GM12878 (cell line): ENCODE results near the gene ZNF341. TPM values are rescaled to one million over a fixed set of nuclear protein-coding genes. Genes with fewer than 3 reads are reported as not detected.

ENCODE experiments used
- ESRRA ChIP-seq: IDR thresholded peaks from 2 replicates; pipeline ENCODE4 v1.6.1; 2012; ENCODE audit warnings: mild to moderate bottlenecking, low read length, improper control_type of control experiment
- ETV6 ChIP-seq, 2 experiments: fragments of 450-650 bp in 1 of 2; IDR thresholded peaks in 1 of 2; conservative IDR thresholded peaks in 1 of 2; 2 replicates each; pipeline ENCODE4 v1.6.1; 2014; ENCODE audit warnings: antibody characterized with exemption in 1 of 2, borderline replicate concordance in 1 of 2, low read depth in 1 of 2, mild to moderate bottlenecking in 1 of 2, moderate library complexity in 1 of 2
- IKZF1 ChIP-seq: fragments of 450-650 bp; conservative IDR thresholded peaks from 2 replicates; pipeline ENCODE4 v1.6.1; 2017; ENCODE audit warnings: antibody characterized with exemption, mild to moderate bottlenecking
- JUND ChIP-seq: IDR thresholded peaks from 2 replicates; pipeline ENCODE4 v1.6.1; 2012; ENCODE audit warnings: low read depth, mild to moderate bottlenecking, low read length, improper control_type of control experiment, moderate library complexity
- LARP7 ChIP-seq: fragments of 450-650 bp; IDR thresholded peaks from 2 replicates; pipeline ENCODE4 v1.6.1; 2017; ENCODE audit warnings: mild to moderate bottlenecking
- MEF2A ChIP-seq: IDR thresholded peaks from 2 replicates; pipeline ENCODE4 v1.6.1; 2011; ENCODE audit warnings: low read depth, mild to moderate bottlenecking, low read length, moderate library complexity; ENCODE audit not compliant: insufficient read depth
- MEF2B ChIP-seq: fragments of 450-650 bp; IDR thresholded peaks from 2 replicates; pipeline ENCODE4 v1.6.1; 2018; ENCODE audit warnings: mild to moderate bottlenecking, moderate library complexity; ENCODE audit not compliant: partially characterized antibody, poor library complexity, severe bottlenecking
- NR2C2 ChIP-seq: IDR thresholded peaks from 2 replicates; pipeline ENCODE4 v1.6.1; 2011; ENCODE audit warnings: borderline replicate concordance, low read depth; ENCODE audit not compliant: control insufficient read depth, insufficient read length
- PML ChIP-seq: IDR thresholded peaks from 2 replicates; pipeline ENCODE4 v1.6.1; 2012; ENCODE audit warnings: low read length, inconsistent platforms
- RAD51 ChIP-seq: fragments of 450-650 bp; IDR thresholded peaks from 2 replicates; pipeline ENCODE4 v1.6.1; 2016; ENCODE audit warnings: moderate library complexity, mild to moderate bottlenecking, inconsistent platforms
- SIX5 ChIP-seq: IDR thresholded peaks from 2 replicates; pipeline ENCODE4 v1.6.1; 2011; ENCODE audit warnings: mild to moderate bottlenecking, low read depth, low read length, moderate library complexity; ENCODE audit not compliant: severe bottlenecking
- SP1 ChIP-seq: IDR thresholded peaks from one replicate; pipeline ENCODE4 v1.6.1; 2011; ENCODE audit warnings: low read depth, low read length
- SREBF1 ChIP-seq: IDR thresholded peaks from 2 replicates; pipeline ENCODE4 v1.6.1; 2012; ENCODE audit warnings: mild to moderate bottlenecking, low read length
- SRF ChIP-seq, 2 experiments: IDR thresholded peaks; 2 replicates each; pipeline ENCODE4 v1.6.1; 2011; ENCODE audit warnings: low read depth in 2 of 2, low read length in 2 of 2, mild to moderate bottlenecking in 1 of 2, moderate library complexity in 1 of 2
- STAT1 ChIP-seq: fragments of 450-650 bp; conservative IDR thresholded peaks from 2 replicates; pipeline ENCODE4 v1.6.1; 2014; ENCODE audit warnings: antibody characterized with exemption, mild to moderate bottlenecking
- SUZ12 ChIP-seq: fragments of 200-600 bp; sonication (generic); IDR thresholded peaks from one replicate; pipeline ENCODE4 v1.6.1; 2018; ENCODE audit warnings: antibody characterized with exemption, mild to moderate bottlenecking; ENCODE audit not compliant: unreplicated experiment
- YY1 ChIP-seq: IDR thresholded peaks from 2 replicates; pipeline ENCODE4 v1.6.1; 2011; ENCODE audit warnings: low read depth, mild to moderate bottlenecking, low read length
- ZBTB4 ChIP-seq: fragments of 450-650 bp; formaldehyde crosslinking; IDR thresholded peaks from 2 replicates; pipeline ENCODE4 v1.4.0; 2022; ENCODE audit warnings: mild to moderate bottlenecking, moderate library complexity
- ZZZ3 ChIP-seq: IDR thresholded peaks from 2 replicates; pipeline ENCODE4 v1.6.1; 2011; ENCODE audit warnings: low read depth; ENCODE audit not compliant: control insufficient read depth, insufficient read length
- polyA plus RNA-seq, 11 experiments: library from polyadenylated mRNA; depleted of rRNA in 4 of 11; unstranded in 6 of 11; stranded (reverse) in 5 of 11; fragments of >200 nt; fragmentation: Nextera tagmentation in 4 of 11; fragmentation: Illumina TruSeq in 1 of 11; extraction: Ambion mirVana in 4 of 11; extraction: Trizol in 1 of 11; gene quantifications; 1 replicate in 1 of 11; 2 replicates in 10 of 11; pipeline versions ENCODE4 v1.2.1 to v1.2.3, GENCODE V29; 2011 to 2016; ENCODE audit warnings: inconsistent platforms in 2 of 11, missing spikeins in 2 of 11, low read depth in 1 of 11
- total RNA-seq, 4 experiments: library from RNA; depleted of rRNA in 3 of 4; stranded (reverse); fragments of >200 nt in 3 of 4; fragmentation: Illumina TruSeq in 1 of 4; extraction: Trizol in 1 of 4; gene quantifications; 2 replicates each; pipeline versions ENCODE4 v1.2.1 to v1.2.3, GENCODE V29; 2013 to 2021
- TF ChIP-seq, protein P1 (sequence below): fragments of 450-650 bp; IDR thresholded peaks from 2 replicates; pipeline ENCODE4 v1.6.1; 2017; ENCODE audit warnings: low read depth, mild to moderate bottlenecking, moderate library complexity
- TF ChIP-seq, protein P2 (sequence below): IDR thresholded peaks from 2 replicates; pipeline ENCODE4 v1.6.1; 2011; ENCODE audit warnings: low read depth, mild to moderate bottlenecking, low read length, moderate library complexity, borderline replicate concordance; ENCODE audit errors: extremely low read depth
- TF ChIP-seq, protein P3 (sequence below): IDR thresholded peaks from 2 replicates; pipeline ENCODE4 v1.6.1; 2012; ENCODE audit warnings: low read depth, low read length, improper control_type of control experiment
- TF ChIP-seq, protein P4 (sequence below): IDR thresholded peaks from 2 replicates; pipeline ENCODE4 v1.6.1; 2011; ENCODE audit warnings: borderline replicate concordance, low read depth, mild to moderate bottlenecking, moderate library complexity, low read length; ENCODE audit not compliant: insufficient read depth, poor library complexity, severe bottlenecking

The ZNF341 gene
- total and polyA plus RNA-seq, 10 of the 15 experiments (the other 5 are each of a cell fraction or from before 2014, with no cell fraction given), result 0.18 to 5.0 (median 2.6) TPM

GRCh38 chr20:33719989-33720709 is 11.6 kb upstream of the ZNF341 start, which contains the start of gene PXMP4 (continued):
- TF ChIP-seq ETV6 (conservative IDR thresholded peaks at IDR 0.05 in 1 of 2, IDR thresholded peaks at IDR 0.05 in 1 of 2; ENCODE audit: borderline replicate concordance in 1 of 2, low read depth in 1 of 2) (no peak), SREBF1 (no peak), MEF2B (peak; percentile 99), SUZ12 (no peak), NR2C2 (no peak), SP1 (peak; percentile 99), STAT1 (no peak), MEF2A (no peak), JUND (no peak), ZZZ3 (no peak), YY1 (peak; percentile 27), IKZF1 (peak; percentile 79), SIX5 (no peak), LARP7 (peak; percentile 61; the same call in 1 of the 2 replicates), ZBTB4 (no peak), PML (no peak), ESRRA (no peak), SRF (IDR thresholded peaks at IDR 0.05; ENCODE audit: low read depth in 2 of 2, low read length in 2 of 2) (0 out of 4 replicates have a peak, but pooled peaks of 1 of the 2 experiments have one; percentile 42), RAD51 (no peak)
- TF ChIP-seq, protein P1, sequence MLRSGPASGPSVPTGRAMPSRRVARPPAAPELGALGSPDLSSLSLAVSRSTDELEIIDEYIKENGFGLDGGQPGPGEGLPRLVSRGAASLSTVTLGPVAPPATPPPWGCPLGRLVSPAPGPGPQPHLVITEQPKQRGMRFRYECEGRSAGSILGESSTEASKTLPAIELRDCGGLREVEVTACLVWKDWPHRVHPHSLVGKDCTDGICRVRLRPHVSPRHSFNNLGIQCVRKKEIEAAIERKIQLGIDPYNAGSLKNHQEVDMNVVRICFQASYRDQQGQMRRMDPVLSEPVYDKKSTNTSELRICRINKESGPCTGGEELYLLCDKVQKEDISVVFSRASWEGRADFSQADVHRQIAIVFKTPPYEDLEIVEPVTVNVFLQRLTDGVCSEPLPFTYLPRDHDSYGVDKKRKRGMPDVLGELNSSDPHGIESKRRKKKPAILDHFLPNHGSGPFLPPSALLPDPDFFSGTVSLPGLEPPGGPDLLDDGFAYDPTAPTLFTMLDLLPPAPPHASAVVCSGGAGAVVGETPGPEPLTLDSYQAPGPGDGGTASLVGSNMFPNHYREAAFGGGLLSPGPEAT, result no peak
- TF ChIP-seq, protein P2, sequence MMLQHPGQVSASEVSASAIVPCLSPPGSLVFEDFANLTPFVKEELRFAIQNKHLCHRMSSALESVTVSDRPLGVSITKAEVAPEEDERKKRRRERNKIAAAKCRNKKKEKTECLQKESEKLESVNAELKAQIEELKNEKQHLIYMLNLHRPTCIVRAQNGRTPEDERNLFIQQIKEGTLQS, result no peak
- TF ChIP-seq, protein P3, sequence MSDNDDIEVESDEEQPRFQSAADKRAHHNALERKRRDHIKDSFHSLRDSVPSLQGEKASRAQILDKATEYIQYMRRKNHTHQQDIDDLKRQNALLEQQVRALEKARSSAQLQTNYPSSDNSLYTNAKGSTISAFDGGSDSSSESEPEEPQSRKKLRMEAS, result peak; percentile 46; the same call in 1 of the 2 replicates
- TF ChIP-seq, protein P4, sequence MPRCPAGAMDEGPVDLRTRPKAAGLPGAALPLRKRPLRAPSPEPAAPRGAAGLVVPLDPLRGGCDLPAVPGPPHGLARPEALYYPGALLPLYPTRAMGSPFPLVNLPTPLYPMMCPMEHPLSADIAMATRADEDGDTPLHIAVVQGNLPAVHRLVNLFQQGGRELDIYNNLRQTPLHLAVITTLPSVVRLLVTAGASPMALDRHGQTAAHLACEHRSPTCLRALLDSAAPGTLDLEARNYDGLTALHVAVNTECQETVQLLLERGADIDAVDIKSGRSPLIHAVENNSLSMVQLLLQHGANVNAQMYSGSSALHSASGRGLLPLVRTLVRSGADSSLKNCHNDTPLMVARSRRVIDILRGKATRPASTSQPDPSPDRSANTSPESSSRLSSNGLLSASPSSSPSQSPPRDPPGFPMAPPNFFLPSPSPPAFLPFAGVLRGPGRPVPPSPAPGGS, result no peak
